GM18909 (cell line): ENCODE measurements around the gene TRIM68.

ENCODE experiments used
- ATAC-seq: cut with Tn5 transposase; IDR thresholded peaks from one replicate; pipeline ENCODE4 v1.9.1; 2021; ENCODE audit warnings: mild to moderate bottlenecking; ENCODE audit not compliant: unreplicated experiment, poor library complexity

TRIM68 gene

DNA sequence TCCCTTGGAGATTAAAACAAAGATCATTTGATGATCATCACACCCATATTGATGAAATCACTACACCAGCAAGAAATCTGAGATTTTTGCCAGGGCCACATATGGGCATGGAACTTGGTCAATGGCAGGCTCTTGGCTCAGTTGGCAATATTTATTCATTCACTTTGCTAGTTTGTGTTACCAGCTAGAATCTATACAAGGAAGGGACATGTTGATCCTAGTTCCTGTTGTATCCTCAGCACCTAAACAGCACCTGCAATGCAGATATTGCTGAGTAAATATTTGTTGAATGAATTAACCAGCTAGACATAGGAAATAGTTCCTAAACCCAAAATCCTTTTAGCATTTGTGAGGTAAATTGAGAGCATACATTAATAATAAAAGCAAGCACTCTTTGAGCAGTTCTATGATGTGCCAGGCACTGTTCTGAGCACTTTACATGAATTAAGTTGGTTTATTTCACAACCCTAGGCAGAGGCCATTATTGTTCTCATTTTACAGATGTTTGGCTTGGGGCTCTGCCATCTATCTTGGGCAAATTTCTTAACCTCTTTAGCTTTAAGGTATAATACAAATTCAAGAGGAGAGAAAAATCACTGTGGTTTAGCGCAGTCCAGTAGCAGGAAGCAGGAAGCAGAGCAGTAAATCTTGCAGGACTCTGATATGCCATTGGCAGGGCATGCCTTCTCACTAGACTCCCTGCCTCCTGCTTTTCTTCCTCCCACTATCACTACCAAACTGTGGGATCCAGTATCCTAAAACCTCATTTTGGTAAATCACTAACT lies 1.6 kb downstream of the TRIM68 start:
- ATAC-seq, result no peak

DNA sequence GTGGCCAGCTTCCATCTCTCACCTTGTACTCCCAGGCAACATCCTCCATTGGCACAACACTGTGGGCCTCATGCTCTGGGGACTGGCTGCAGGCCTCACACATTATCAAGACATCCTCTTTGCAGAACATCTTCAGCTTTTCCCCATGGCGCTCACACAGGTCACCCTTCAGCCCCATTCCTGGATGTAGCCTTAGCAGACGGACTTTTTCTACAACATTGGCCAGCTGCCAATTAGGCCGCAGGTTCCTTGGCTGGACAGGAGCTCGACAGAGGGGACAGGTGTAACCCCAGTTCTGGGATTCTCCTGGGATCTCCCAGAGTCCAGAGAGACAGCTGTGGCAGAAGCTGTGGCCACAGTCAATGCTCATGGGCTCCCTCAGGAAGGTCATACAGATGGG lies 3.0 kb downstream of the TRIM68 start:
- ATAC-seq, result no peak

- no peak for ATAC-seq
Measured at GRCh38 chr11:4593739-4594138, 14.3 kb downstream of the TRIM68 start, which contains the start of gene OR52I1. Gene OR52I1 (plus strand): TSS chr11:4594039. CDS start chr11:4594039, 0 bp downstream.

DNA sequence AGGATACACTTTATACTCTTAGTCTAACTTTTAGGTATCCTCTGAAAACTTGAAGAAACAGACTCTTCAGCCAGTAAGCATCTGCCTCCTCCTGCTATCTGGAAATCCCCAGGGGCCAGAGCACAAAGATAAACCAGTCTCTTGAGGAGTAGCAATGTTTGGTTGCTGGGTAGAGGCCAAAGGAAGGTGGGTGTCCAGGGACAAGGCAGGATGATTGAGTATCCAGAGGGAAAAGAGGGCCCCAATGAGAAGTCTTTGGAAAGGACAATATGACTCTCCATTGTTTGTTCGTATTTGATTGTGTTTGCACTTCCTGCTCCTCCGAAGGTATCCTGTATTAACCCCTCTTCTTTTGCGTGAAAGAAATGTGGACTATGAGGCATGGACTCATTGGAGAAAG lies 19.0 kb downstream of the TRIM68 start:
- no peak for ATAC-seq

DNA sequence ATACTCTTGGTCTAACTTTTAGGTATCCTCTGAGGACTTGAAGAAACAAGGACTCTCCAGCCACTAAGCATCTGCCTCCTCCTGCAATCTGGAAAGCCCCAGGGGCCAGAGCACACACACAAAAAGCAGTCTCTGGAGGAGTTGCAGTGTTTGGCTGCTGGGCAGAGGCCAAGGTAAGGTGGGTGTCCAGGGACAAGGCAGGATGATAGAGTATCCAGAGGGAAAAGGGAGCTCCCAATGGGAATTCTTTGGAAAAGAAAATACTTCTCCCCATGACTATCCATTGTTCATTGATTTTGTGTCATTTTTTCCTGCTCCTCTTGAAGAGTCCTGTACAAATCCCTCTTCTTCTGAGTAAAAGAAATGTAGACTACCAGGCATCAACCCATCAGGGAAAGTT lies 26.6 kb downstream of the TRIM68 start, which contains the start of gene OR52I2:
OR52I2 (plus strand) TSS at position 301 of the 400 bp plus-strand sequence.
- no peak for ATAC-seq

GRCh38 chr11:4580124-4580523 lies 27.9 kb downstream of the TRIM68 start:
- ATAC-seq, result no peak

GRCh38 chr11:4578624-4579023 lies 29.4 kb downstream of the TRIM68 start:
- no peak for ATAC-seq

- no peak for ATAC-seq
Measured at GRCh38 chr11:4577761-4578160, 30.3 kb downstream of the TRIM68 start.

DNA sequence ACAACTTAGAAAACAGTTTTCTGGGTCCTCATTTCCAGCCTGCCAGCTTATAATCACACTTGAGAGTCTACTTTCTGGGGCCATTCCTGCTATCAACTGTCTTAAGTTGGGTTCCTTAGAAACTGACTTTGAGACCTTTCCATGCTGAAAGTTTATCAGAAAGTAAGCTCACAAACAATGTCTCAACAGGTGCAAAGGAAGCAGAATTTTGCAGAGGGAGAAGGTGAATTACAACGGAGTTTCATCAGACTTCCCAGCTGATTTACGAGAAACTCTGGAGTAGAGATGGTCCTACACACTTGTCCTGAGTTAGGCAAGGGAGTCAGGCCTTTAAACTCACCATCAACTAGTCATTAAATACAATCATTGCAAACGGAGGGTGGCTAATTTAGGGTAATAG lies 31.2 kb downstream of the TRIM68 start:
- ATAC-seq, result no peak

- no peak for ATAC-seq
Measured at GRCh38 chr11:4569075-4569474, 39.0 kb downstream of the TRIM68 start.

DNA sequence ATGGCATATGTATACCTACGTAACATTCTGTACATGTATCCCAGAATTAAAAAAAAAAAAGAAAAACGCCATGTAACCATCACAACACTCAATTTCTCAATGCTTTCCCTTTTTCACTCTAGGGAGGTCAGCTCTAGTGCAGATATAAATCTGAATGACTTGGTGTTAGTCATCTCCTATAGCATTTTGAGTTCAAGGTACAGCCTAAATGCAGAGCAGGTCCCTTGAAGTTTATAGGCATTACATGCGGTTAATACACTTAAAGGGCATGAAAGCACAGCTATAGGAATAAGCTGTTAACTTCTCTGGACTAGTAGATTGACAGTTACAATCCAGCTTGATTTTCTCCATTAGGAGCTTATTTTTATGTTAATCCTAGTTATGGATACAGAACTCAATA lies 42.7 kb downstream of the TRIM68 start:
- ATAC-seq, result no peak

DNA sequence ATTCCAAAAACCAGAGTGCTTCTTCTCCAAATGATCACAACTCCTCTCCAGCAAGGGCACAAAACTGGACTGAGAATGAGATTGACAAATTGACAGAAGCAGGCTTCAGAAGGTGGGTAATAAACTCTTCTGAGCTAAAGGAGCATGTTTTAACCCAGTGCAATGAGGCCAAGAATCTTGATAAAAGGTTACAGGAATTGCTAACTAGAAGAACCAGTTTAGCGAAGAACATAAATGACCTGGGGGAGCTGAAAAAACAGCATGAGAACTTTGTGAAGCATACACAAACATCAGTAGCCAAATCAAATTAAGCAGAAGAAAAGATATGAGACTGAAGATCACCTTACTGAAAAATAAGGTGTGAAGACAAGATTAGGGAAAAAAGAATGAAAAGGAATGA lies 47.6 kb downstream of the TRIM68 start:
- ATAC-seq, result no peak

DNA sequence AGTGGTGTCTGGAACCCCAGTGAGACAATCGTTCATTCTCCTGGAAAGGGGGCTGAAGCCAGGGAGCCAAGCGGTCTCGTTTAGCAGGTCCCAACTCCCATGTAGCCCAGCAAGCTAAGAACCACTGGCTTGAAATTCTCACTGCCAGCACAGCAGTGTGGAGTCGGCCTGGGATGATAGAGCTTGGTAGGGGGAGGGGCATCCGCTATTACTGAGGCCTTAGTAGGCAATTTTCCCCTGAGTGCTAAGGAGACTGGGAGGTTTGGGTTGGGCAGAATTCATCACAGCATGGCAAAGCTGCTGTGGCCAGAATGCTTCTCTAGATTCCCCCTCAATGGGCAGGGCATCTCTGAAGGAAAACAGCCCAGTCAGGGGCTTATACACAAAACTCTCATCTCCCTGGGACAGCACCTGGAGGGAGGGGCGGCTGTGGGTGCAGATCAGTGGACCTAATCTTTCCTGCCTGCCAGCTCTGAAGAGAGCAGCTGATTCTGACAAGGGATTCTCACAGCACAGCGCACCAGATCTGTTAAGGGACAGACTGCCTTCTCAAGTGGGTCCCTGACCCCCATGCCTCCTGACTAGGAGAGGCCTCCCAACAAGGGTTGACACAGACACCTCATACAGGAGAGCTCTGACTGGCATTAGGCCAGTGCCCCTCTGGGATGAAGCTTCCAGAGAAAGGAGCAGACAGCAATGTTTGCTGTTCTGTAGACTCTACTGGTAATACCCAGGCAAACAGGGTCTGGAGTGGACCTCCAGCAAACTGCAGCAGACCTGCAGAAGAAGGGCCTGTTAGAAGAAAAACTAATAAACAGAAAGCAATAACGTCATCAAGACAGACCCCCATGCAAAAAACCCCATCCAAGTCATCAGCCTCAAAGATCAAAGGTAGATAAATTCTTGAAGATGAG lies 48.2 kb downstream of the TRIM68 start:
- no peak for ATAC-seq

GRCh38 chr11:4551346-4551979 lies 56.6 kb downstream of the TRIM68 start:
- ATAC-seq, result no peak
